Sigmoid colon (tissue), 7 donors: ENCODE measurements around the gene ATG5. TPM values are rescaled to one million over a fixed set of nuclear protein-coding genes. Genes with fewer than 3 reads are reported as not detected.

Experiments used
- DNase-seq: peaks from one replicate; pipeline ENCODE4 v3.0.0-alpha.2; 2019
- H3K27ac ChIP-seq, 4 donors: fragments of 200-600 bp; sonication (generic); one replicate each; pipeline ENCODE4 v1.5.1; 2016 to 2019; ENCODE audit warnings: mild to moderate bottlenecking in 1 of 4
- H3K27me3 ChIP-seq, 3 donors: fragments of 200-600 bp; sonication (generic); one replicate each; pipeline ENCODE4 v1.5.1; 2019; ENCODE audit warnings: mild to moderate bottlenecking in 1 of 3
- H3K36me3 ChIP-seq, 4 donors: fragments of 200-600 bp; sonication (generic); one replicate each; pipeline ENCODE4 v1.5.1; 2016 to 2019
- H3K4me1 ChIP-seq, 4 donors: fragments of 200-600 bp; sonication (generic); one replicate each; pipeline ENCODE4 v1.5.1; 2017 to 2019
- H3K4me3 ChIP-seq, 4 donors: fragments of 200-600 bp; sonication (generic); one replicate each; pipeline ENCODE4 v1.5.1; 2017 to 2019; ENCODE audit warnings: mild to moderate bottlenecking in 2 of 4, moderate library complexity in 1 of 4
- H3K9me3 ChIP-seq, 4 donors: fragments of 200-600 bp in 3 of 4; sonication (generic) in 3 of 4; one replicate each; pipeline versions ENCODE4 v1.5.1 to v1.6.1; 2013 to 2019
- CTCF ChIP-seq, 4 experiments: fragments of 450-650 bp in 3 of 4; fragments of 200-600 bp in 1 of 4; IDR thresholded peaks; one replicate each; pipeline ENCODE4 v1.5.1; 2016 to 2019; ENCODE audit warnings: antibody characterized with exemption in 4 of 4, mild to moderate bottlenecking in 3 of 4, moderate library complexity in 2 of 4
- EP300 ChIP-seq, 4 donors: sonication (generic); formaldehyde crosslinking; IDR thresholded peaks; one replicate each; pipeline ENCODE4 v1.6.1; 2017; ENCODE audit warnings: antibody characterized with exemption in 4 of 4
- POLR2A ChIP-seq, 2 donors: fragments of 450-650 bp; IDR thresholded peaks; one replicate each; pipeline ENCODE4 v1.6.1; 2016; ENCODE audit warnings: antibody characterized with exemption in 2 of 2, mild to moderate bottlenecking in 2 of 2, moderate library complexity in 2 of 2
- POLR2AphosphoS5 ChIP-seq, 4 donors: sonication (generic); formaldehyde crosslinking; IDR thresholded peaks; one replicate each; pipeline ENCODE4 v1.6.1; 2017; ENCODE audit warnings: antibody characterized with exemption in 4 of 4
- WGBS, 2 donors: extraction: QIAGEN DNeasy Blood & Tissue Kit; methylation state at CpG; one replicate each; pipeline ENCODE4 v1.1.7; 2013; 5-methylcytosine and 5-hydroxymethylcytosine counted together
- intact Hi-C: fragments of 100-400 bp; cut with DNase I; formaldehyde crosslinking; loops from one replicate; pipeline ENCODE4 v1.15.1; 2023
- polyA plus RNA-seq, 3 donors: library from polyadenylated mRNA; stranded (reverse); fragments of 200-250 nt; gene quantifications; one replicate each; pipeline ENCODE4 v1.2.3, GENCODE V29; 2013
- total RNA-seq, 4 donors: library from RNA; depleted of rRNA; stranded (reverse); fragments of >200 nt; gene quantifications; one replicate each; pipeline ENCODE4 v1.1.0, GENCODE V29; 2016
- donor health status: healthy with polysubstance abuse.
- donor health status: Bipolar disorder and iron deficiency.
- donor health status: healthy.

The ATG5 gene
- total and polyA plus RNA-seq, 7 donors: 27.8 to 59.2 (median 48.6) TPM

- no peak overlapping the region for H3K4me3 ChIP-seq
Measured at GRCh38 chr6:106173124-106173879, 152.3 kb downstream of the ATG5 start.

GRCh38 chr6:106170030-106170791, 155.3 kb downstream of the ATG5 start:
- TF ChIP-seq POLR2AphosphoS5 (IDR thresholded peaks at IDR 0.05) (no peak), POLR2A (IDR thresholded peaks at IDR 0.05) (no peak), CTCF (IDR thresholded peaks at IDR 0.05) (no peak), EP300 (IDR thresholded peaks at IDR 0.05) (no peak)
- WGBS, 2 donors: 93 to 95% methylated on average over 5 of the region's 5 CpGs
- intact Hi-C loops: no loop called here
- Histone ChIP-seq H3K4me1 (no peaks in the 10 kb centered on the region), H3K36me3 (no peaks in the 10 kb centered on the region), H3K27me3 (no peaks in the 10 kb centered on the region), H3K9me3 (no peaks in the 10 kb centered on the region), H3K4me3 (no peak overlapping the region), H3K27ac (no peak overlapping the region)
- no peak for DNase-seq

More at GRCh38 chr6:106173124-106173879, 152.3 kb downstream of the ATG5 start:
- Histone ChIP-seq H3K4me1 (no peaks in the 10 kb centered on the region), H3K36me3 (no peaks in the 10 kb centered on the region), H3K27me3 (no peaks in the 10 kb centered on the region), H3K9me3 (no peaks in the 10 kb centered on the region), H3K27ac (no peak overlapping the region)
- no peak for TF ChIP-seq POLR2AphosphoS5 (IDR thresholded peaks at IDR 0.05)
- TF ChIP-seq CTCF (IDR thresholded peaks at IDR 0.05): no peak
- TF ChIP-seq POLR2A (IDR thresholded peaks at IDR 0.05): no peak
- no peak for TF ChIP-seq EP300 (IDR thresholded peaks at IDR 0.05)
- DNase-seq: no peak
- WGBS, 2 donors: 88 to 91% methylated on average over 2 of the region's 2 CpGs
- intact Hi-C loops: no loop called here

GRCh38 chr6:106169517-106169916, 156.0 kb downstream of the ATG5 start:
- intact Hi-C loops: no loop called here
- H3K4me1 ChIP-seq: no peaks in the 10 kb centered on the region
- no peaks in the 10 kb centered on the region for H3K27me3 ChIP-seq
- no peaks in the 10 kb centered on the region for H3K36me3 ChIP-seq
- H3K4me3 ChIP-seq: no peak overlapping the region
- DNase-seq: no peak
- 90 to 94% methylated on average over 5 of the region's 5 CpGs for WGBS, 2 donors
- no peaks in the 10 kb centered on the region for H3K9me3 ChIP-seq
- H3K27ac ChIP-seq: no peak overlapping the region
- TF ChIP-seq EP300 (IDR thresholded peaks at IDR 0.05): no peak
- TF ChIP-seq CTCF (IDR thresholded peaks at IDR 0.05): no peak
- no peak for TF ChIP-seq POLR2AphosphoS5 (IDR thresholded peaks at IDR 0.05)
- TF ChIP-seq POLR2A (IDR thresholded peaks at IDR 0.05): no peak

- Histone ChIP-seq H3K27ac (no peak overlapping the region), H3K9me3 (no peaks in the 10 kb centered on the region), H3K27me3 (no peaks in the 10 kb centered on the region), H3K4me3 (no peak overlapping the region), H3K4me1 (peaks cover 0 to 4% (median 0%) of the 10 kb centered on the region in 4 donors), H3K36me3 (no peaks in the 10 kb centered on the region)
- no peak for DNase-seq
- intact Hi-C loops: no loop called here
- TF ChIP-seq CTCF (IDR thresholded peaks at IDR 0.05) (no peak), POLR2AphosphoS5 (IDR thresholded peaks at IDR 0.05) (no peak), POLR2A (IDR thresholded peaks at IDR 0.05) (no peak), EP300 (IDR thresholded peaks at IDR 0.05) (no peak)
- WGBS, 2 donors: 94 to 95% methylated on average over 15 of the region's 15 CpGs
Measured at GRCh38 chr6:106168097-106168888, 157.3 kb downstream of the ATG5 start.
